Measurements from ENCODE around the gene COIL.
"Not testable (repeated sequence)": the region's sequence is repeated elsewhere in the genome, so short reads cannot be mapped to it uniquely, and the experiment has no call there.

Gene COIL, protein sequence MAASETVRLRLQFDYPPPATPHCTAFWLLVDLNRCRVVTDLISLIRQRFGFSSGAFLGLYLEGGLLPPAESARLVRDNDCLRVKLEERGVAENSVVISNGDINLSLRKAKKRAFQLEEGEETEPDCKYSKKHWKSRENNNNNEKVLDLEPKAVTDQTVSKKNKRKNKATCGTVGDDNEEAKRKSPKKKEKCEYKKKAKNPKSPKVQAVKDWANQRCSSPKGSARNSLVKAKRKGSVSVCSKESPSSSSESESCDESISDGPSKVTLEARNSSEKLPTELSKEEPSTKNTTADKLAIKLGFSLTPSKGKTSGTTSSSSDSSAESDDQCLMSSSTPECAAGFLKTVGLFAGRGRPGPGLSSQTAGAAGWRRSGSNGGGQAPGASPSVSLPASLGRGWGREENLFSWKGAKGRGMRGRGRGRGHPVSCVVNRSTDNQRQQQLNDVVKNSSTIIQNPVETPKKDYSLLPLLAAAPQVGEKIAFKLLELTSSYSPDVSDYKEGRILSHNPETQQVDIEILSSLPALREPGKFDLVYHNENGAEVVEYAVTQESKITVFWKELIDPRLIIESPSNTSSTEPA

DNA sequence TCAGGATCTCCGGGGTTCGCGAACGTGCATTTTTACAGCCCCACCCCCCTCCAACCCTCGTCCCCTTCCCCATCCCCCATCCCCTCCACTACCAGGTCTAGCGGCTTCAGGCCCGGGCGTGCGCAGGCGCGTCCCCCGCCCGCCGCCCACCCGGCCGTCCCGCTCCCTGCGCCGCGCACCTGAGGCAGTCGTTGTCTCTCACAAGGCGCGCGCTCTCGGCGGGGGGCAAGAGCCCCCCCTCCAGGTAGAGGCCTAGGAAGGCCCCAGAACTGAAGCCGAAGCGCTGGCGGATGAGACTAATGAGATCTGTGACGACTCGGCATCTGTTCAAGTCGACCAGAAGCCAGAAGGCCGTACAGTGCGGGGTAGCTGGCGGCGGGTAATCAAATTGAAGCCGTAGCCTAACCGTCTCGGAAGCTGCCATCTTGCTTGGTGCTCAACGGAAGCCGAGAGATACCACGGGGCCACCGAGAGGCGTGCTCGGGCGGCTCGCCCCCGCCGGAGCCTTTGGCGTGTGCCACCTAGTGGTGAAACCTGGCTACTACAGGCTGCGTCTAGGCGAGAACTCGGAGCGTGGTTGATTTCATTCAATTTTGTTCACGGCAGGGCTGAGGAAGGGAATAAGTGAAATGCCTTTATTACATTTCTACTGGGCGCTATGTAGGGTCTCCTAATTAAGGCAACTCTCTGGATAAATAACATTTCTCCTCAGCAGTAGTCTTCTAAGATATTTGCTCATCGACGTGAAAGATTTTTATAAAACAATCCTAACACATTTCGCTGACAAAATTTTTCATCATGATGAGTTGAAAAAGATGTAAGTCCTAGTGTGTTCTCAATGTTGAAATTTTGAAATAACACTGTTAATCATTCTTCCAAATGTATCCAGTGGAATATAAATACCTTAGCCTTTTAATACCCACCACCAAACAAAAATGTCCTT is at the start of gene COIL:
COIL (minus strand) TSS at position 455 of the 943 bp plus-strand sequence; CDS start at position 424, 31 bp downstream.
- DNase-seq = peak; percentile 91 to 92

DNA sequence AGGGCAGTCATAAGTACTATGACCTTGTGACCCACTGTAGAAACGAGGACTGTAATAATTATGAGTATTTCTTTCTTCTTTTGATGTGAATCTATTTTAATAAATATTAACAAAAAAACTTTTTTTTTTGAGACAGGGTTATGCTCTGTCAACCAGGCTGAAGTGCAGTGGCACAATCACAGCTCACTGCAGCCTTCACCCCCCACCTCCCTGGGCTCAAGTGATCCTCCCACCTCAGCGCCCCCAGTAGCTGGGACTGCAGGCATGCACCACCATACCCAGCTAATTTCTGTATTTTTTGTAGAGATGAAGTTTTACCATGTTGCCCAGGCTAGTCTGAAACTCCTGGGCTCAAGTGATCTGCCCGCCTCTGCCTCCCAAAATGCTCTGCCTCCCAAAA is 49.6 kb upstream of the COIL start:
- no peak for DNase-seq

DNA sequence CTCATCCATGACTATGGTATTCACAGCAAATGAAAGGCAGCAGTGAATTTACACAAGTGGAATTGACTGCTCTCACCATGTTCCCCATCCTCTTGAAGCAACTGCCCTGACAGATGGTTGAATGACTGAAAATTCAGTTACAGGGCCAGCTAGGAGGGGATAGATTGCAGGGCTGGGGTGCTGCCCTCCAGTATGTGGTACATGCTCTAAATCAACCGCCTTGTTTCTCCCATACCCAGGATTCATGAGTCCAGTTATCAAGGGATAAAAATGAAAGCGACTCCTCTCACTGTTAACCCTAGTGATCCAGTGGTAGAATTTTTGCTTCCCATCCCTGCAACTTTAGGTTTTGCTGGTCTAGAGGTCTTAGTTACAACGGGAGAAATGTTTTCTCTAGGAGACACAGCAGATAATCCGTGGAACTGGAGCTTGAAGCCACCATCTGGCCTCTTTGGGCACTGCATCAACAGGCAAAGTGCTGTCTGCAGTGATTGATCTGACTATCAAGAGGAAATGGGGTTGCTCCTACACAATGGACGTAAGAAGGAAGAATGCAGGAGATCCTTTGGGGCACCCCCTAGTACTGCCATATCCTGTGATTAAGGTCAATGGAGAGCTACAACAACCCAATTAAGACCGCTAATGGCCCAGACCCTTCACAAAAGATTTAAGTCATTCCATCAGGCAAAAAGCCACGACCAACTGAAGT is 49.0 kb upstream of the COIL start:
- peak; percentile 46 to 58 for DNase-seq

DNA sequence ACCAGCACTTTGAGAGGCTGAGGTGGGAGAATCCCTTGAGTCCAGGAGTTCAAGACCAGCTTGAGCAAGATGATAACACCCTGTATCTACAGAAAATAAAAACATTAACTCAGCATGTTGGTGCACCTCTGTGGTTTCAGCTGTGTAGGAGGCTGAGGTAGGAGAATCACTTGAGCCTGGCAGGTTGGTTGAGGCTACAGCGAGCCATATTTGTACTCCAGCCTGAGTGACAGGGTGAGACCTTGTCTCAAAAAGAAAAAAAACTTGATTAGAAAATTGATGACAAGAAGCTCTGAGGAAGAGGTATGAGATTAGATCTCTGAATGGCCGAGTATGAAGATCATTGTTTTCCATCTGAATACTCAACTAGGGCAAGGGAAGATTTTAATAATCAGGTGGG is 48.1 kb upstream of the COIL start:
- DNase-seq = no peak

DNA sequence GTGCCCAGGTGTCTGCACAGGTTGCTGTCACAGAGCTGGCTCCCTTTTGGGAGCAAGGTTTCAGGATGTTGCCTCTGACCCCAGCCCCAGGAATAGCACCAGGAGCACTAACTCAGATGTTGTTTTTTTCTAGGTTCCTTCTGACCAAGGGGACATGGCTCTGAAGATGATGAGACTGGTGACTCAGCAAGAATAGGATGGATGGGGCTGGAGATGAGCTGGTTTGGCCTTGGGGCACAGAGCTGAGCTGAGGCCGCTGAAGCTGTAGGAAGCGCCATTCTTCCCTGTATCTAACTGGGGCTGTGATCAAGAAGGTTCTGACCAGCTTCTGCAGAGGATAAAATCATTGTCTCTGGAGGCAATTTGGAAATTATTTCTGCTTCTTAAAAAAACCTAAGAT is 45.2 kb upstream of the COIL start:
- DNase-seq = no peak

DNA sequence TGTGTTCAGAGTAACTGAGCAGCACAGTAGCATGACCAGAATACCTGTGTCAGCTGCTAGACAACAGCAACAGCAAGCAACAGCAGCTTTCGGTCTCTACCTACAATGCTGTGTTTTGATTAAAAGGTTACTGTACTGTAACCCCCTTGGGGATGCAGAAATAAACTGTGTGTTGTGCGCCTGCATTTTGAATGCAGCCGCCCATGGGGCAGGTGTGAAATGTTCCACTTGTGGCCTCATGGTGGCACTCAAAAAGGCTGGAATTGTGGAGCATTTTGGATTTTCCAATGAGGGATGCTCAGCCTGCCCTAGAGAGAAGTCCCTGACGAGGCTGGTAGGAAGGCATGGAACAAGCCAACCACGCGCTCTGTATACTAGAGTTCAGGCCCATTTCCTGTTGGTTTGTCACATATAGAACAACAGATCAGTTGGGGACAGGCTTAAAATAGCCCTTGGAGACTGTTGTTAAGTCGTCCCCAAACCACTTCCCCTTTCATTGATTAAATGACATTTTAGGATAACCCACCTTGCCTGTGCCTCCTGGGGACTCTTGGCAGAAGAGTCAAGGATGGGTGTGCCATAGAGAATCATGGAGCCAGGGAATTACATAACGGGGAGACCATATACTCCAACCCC is 44.2 kb upstream of the COIL start:
- DNase-seq = peak; percentile 6 to 14

DNA sequence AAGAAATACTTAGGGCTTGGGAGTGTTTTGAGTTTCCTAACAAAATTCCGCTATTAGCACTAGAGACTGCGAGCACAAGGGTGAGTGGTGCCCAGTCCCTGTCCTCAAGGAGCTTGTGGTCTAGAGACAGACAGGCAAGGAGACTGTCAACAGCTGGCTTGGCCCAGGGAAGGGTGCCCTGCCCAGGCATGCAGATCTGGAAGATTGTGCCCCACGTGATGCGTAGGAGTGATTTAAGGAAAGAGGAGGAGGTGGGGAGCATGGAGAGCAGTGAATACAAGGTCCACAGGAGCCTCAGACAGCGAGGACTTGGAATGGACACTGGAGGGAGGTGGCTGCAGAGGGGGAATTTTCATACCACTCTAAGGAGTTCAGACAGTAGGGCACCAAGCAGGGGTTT is 42.1 kb upstream of the COIL start:
- DNase-seq = no peak

DNA sequence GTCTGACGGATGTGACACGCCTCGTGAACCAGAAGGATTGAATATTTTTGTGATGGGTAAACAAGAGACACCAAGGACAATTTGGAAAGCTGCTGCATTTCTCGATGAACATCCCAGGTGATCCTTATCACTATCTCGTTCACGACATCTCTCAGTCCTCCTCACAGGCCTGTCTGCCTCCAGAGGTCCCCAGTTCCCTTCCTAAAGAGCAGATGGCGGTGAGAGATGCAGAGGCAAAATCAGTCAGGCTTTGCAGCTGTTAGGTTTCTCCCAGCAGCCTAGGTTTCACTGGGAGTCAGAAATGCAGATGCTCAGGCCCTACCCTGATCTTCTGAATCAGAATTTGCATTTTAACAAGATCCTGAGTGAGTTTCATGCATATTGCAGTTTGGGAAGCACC is 40.7 kb upstream of the COIL start:
- no peak for DNase-seq

DNA sequence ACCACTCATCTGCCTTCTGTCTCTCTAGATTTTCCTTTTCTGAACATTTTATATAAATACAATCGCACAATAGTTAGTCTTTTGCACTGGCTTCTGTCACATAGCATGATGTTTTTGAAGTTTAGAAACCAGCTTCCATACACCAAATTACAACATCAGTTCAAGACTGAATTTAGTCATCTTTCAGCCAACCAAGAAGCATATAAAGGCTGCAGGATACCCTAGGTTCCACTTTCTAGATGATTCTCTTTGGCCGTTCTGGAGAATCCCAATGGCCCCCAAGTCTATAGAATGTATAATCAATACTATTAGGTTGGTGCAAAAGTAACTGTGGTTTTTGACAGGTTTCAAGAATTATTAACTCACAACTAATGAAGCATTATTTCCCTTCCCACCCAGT is 36.5 kb upstream of the COIL start:
- DNase-seq = no peak

DNA sequence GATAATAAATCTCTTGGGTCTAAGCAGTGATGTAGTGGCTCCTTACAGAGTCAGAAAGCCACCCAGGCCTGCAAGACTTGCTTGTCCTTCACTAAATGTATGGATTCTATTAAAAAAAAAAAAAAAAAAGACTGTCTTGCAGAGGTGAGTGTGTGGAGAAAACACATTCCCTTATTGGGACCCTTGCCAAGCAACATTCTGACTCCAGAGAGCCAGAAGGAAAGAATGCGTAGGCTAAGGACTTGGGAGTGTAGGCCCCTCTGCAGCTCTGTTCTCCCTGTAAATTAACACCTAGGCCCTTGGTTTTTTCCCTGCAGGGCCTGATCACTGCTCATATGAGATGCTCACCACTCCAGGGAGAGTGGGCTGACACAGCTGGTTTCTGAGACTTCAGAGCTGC is 34.9 kb upstream of the COIL start:
- no peak for DNase-seq

DNA sequence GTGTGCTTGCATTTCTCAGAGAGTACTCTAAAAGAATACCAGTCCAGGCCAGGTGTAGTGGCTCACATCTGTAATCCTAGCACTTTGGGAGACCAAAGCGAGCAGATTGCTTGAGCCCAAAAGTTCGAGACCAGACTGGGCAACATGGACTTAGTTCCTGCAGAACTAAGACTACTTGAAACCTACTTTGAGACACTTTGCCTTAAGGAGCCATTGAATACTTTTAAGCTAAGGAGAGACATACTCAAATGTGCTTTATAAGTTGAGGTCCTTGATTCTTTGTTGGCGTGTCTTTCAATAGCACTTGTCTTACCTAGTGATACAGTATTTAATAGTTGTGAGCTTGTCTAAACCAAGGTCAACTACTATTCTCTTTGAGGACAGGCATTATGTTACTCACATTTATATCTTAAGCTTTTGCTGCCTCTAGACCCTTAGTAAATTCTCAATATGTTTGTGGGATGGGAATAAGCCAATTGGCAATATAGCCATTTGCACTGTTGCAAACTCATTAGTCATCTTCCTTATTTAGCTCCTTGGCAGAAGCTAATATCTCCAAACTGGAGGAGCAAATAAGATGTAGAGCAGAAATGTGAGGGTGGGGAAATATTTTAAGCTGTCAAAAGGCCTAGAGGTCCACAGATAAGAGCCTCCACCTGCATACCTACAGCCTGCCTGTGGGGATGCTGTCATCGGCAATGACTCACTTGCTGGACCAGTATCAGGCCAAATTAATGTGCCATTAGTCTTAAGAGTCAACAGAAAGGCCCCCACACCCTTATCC is 33.4 kb upstream of the COIL start:
- no peak for DNase-seq

DNA sequence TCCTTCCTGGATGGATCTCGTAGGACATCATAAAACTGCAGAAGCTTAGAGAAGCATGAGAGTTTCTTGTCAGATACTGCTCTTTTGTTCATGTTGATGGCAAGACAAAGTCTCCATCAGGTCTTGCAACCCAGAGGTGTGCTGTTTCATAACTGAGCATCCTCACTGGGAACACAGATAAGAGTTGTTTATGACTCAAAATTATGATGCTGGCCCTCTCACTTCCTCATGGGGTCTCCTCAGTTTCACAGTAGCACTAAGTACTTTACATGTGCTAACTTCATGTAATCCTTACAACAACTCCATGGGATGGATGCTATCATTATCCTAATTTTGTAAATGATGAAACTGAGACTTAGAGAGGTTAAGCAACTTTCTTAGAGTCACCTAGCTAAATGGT is 31.5 kb upstream of the COIL start:
- no peak for DNase-seq

DNA sequence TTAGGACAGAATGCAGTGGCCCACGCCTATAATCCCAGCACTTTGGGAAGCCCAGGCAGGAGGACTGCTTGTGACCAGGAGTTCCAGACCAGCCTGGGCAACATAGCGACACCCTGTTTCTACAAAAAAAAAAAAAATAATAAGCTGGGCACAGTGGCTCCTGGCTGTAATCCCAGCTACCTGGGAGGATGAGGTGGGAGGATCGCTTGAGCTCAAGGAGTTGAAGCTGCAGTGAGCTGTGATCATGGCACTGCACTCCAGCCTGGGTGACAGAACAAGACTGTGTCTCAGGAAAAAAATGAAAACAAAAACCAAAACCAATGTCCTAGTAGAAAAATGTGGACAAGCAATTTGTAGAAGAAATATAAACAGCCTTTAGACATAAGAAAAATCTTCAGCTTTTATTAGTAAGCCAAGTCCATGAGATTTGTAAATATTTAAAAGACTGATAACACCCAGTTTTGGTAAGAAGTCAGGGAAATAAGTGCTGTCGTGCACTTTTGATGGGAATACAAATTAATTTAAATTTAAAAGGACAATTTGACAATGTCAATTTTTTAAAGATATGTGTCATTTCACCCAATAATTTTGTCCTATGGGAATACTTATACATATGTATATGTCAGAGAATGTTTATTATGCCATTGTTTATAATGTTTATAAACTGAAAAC is 28.2 kb upstream of the COIL start:
- DNase-seq = no peak

DNA sequence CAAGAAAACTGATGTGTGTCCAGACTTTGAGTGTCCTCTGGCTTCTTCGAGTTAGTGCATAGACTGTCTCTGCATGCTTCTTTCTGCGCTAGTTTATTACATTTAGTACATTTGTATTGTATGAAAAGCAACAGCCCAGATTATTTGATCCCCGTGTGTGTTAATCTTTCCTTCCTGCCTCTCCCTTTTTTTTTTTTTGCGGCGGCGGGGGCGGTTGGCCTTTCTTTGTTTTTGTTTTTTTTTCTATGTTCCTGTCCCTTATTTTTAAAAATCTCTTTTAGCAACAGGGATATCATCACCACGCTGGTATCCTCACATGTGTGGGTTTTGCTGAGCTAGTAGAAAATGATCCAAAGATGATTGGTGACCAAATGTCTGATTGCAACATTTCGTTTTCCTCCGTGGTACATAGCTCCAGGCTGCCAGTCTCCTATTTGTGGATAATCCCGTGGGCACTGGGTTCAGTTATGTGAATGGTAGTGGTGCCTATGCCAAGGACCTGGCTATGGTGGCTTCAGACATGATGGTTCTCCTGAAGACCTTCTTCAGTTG is 26.5 kb upstream of the COIL start:
- DNase-seq = no peak

DNA sequence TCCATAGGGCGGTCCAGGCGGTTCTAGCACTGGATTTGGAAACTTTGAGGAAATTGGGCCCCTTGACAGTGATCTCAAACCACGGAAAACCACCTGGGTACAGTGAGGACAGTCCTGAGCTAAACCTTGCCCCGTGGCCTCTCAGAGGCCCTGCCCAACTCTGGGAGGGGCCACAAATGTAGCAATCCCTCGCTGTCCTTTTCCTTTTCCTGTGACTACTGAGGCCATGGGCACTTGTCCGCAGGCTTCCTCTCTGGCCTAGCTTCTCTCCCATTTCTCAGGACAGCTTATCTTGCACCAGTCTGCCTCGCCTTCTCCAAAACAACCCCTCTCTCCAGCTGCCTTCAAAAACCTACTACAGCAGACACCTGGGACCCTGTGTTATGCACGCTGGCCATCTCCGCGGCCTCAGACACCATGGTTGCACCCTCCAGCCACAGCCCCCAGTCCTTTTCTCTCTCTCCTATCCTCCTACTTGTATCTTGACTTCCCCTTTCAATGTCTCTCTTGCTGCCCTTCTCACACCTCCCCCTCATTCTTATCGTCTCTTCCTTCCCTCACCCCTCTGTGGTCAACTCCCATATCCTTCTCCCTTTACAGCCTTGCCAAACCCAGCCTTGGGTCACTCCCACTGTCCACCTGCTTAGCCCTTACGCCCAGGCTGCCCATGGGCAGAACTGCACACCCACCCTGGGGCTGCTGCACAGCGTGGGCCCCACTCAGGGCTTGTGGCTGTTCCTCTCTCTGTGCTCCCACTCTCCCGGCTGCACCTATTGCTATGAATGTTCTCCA is 24.7 kb upstream of the COIL start:
- no peak for DNase-seq

DNA sequence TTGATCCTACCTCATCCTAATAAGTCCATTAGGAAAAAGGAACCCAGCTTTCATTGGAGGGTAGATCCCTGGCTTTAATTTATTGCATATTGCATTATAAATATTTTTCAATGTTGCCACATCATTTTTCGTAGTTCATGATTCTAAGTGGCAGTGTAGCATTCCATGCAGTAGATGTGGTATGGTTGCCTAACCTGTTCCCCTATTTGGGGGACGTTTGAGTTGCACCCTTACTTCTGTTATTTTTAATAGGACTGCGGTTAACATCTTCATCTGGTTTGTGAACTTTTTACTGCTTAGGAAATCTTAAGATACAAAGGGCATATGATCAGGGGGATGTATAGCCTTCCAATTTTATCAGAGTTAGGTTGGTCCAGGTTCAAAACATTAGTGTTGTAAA is 22.5 kb upstream of the COIL start:
- no peak for DNase-seq

DNA sequence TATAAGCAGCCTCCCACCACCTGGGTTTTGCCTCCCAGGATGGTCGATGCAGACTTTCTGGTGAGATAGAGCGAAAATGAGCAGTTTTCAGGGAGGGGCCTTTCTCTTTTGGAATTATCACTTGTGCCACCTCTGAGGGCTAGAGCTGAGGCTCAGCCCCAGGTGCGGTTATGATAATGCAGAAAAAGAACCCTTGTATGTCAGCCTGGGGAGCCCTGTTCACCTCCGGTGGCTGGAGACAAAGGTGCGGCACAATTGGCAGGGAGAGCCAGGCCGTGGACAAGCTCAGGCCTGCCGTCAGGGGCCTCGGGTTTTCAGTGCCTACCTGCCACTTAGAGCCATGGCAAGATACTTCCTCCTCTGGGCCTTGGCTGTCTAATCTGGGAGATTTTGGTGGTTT is 21.5 kb upstream of the COIL start:
- no peak for DNase-seq

DNA sequence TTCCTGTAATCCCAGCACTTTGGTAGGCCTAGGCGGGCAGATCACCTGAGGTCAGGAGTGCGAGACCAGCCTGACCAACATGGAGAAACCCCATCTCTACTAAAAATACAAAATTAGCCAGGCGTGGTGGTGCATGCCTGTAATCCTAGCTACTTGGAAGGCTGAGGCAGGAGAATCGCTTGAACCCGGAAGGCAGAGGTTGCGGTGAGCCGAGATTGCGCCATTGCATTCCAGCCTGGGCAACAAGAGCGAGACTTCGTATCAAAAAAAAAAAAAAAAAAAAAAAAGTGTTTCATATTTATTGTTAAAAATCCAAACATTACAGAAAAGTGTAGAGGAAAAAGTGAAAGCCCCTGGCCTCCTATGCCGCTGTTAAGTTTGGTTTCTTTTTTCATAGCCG is 19.7 kb upstream of the COIL start:
- not testable (repeated sequence) for DNase-seq

DNA sequence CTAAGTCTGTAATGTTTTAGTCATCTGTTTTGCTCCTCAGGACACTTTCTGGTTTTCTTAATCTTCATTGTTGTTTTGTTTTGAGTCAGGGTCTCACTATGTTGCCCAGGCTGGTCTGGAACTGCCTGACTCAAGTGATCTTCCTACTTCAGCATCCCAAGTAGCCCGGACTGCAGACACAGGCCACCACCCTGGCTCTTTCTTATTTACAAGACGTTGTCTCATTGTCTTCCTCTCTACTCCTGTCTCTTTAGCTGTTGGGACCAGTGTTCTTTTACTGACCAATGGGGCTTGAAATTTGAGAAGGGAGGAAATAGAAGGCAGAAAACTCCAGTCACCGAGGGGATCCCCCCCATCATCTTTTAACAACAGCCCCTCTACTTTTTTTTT is 18.2 kb upstream of the COIL start:
- no peak for DNase-seq

Data from CD4-positive, alpha-beta T cell treated with Interleukin-4 for 1 hour (primary cell).